SK-N-SH (cell line): ENCODE results near the gene CDK6.

Experiments
- CHD2 ChIP-seq: fragments of 150-350 bp; IDR thresholded peaks from 2 replicates; pipeline ENCODE4 v1.6.1; 2018; ENCODE audit warnings: low read length; ENCODE audit not compliant: partially characterized antibody
- EP300 ChIP-seq, 2 experiments: IDR thresholded peaks; 2 replicates each; pipeline versions ENCODE4 v1.4.0 to v1.6.1; 2012; ENCODE audit warnings: borderline replicate concordance in 1 of 2, low read depth in 1 of 2, low read length in 1 of 2
- GABPA ChIP-seq: IDR thresholded peaks from 2 replicates; pipeline ENCODE4 v1.4.0; 2012; ENCODE audit warnings: low read depth, mild to moderate bottlenecking
- POLR2AphosphoS5 ChIP-seq: IDR thresholded peaks from 2 replicates; pipeline ENCODE4 v1.6.1; 2012; ENCODE audit warnings: low read depth, low read length
- RAD21 ChIP-seq: IDR thresholded peaks from 2 replicates; pipeline ENCODE4 v1.6.1; 2012; ENCODE audit warnings: mild to moderate bottlenecking, low read length
- TAF1 ChIP-seq: IDR thresholded peaks from 2 replicates; pipeline ENCODE4 v1.6.1; 2012; ENCODE audit warnings: low read depth, mild to moderate bottlenecking, low read length, moderate library complexity, borderline replicate concordance
- TEAD4 ChIP-seq: IDR thresholded peaks from 2 replicates; pipeline ENCODE4 v1.4.0; 2012; ENCODE audit warnings: mild to moderate bottlenecking, borderline replicate concordance; ENCODE audit not compliant: insufficient read depth
- TF ChIP-seq, protein P1 (sequence below): fragments of 200-600 bp; sonication (generic); IDR thresholded peaks from 2 replicates; pipeline ENCODE4 v1.6.1; 2017; ENCODE audit warnings: antibody characterized with exemption, mild to moderate bottlenecking, moderate library complexity
- TF ChIP-seq, protein P2 (sequence below): IDR thresholded peaks from 2 replicates; pipeline ENCODE4 v1.4.0; 2012; ENCODE audit warnings: low read depth, borderline replicate concordance
- TF ChIP-seq, protein P3 (sequence below): IDR thresholded peaks from 2 replicates; pipeline ENCODE4 v1.4.0; 2012; ENCODE audit warnings: low read depth, borderline replicate concordance
- TF ChIP-seq, protein P4 (sequence below): fragments of 150-350 bp; IDR thresholded peaks from 2 replicates; pipeline ENCODE4 v1.6.1; 2017; ENCODE audit warnings: antibody characterized with exemption, low read length, low read depth, borderline replicate concordance
- TF ChIP-seq, protein P5 (sequence below): IDR thresholded peaks from 2 replicates; pipeline ENCODE4 v1.4.0; 2012; ENCODE audit warnings: low read depth

DNA sequence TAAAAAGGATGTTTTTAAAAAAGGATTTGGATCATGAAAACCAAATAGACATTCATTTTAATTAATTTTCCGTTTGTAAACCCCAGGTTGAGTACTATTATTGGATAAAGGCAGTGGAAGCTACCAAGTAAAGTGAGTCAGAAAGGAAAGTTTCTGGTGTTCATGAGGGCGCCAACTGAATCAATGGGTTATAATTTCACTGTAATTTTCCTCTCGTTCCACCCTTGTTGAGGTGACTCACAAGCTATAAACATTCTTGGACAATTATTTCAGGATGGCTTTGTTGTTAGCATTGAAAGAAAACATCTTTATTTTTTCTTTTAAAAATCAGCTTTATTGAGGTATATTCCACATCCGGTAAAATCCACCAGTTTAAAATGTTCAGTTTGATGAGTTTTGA is 241.1 kb downstream of the CDK6 start:
- TF ChIP-seq, protein P1, sequence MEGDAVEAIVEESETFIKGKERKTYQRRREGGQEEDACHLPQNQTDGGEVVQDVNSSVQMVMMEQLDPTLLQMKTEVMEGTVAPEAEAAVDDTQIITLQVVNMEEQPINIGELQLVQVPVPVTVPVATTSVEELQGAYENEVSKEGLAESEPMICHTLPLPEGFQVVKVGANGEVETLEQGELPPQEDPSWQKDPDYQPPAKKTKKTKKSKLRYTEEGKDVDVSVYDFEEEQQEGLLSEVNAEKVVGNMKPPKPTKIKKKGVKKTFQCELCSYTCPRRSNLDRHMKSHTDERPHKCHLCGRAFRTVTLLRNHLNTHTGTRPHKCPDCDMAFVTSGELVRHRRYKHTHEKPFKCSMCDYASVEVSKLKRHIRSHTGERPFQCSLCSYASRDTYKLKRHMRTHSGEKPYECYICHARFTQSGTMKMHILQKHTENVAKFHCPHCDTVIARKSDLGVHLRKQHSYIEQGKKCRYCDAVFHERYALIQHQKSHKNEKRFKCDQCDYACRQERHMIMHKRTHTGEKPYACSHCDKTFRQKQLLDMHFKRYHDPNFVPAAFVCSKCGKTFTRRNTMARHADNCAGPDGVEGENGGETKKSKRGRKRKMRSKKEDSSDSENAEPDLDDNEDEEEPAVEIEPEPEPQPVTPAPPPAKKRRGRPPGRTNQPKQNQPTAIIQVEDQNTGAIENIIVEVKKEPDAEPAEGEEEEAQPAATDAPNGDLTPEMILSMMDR, result no peak
- TF ChIP-seq EP300 (IDR thresholded peaks at IDR 0.05; ENCODE audit: borderline replicate concordance in 1 of 2, low read depth in 1 of 2, low read length in 1 of 2), result no peak
- no peak for TF ChIP-seq TEAD4
- no peak for TF ChIP-seq GABPA
- no peak for TF ChIP-seq POLR2AphosphoS5
- TF ChIP-seq, protein P2, sequence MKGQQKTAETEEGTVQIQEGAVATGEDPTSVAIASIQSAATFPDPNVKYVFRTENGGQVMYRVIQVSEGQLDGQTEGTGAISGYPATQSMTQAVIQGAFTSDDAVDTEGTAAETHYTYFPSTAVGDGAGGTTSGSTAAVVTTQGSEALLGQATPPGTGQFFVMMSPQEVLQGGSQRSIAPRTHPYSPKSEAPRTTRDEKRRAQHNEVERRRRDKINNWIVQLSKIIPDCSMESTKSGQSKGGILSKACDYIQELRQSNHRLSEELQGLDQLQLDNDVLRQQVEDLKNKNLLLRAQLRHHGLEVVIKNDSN, result no peak
- TF ChIP-seq, protein P3, sequence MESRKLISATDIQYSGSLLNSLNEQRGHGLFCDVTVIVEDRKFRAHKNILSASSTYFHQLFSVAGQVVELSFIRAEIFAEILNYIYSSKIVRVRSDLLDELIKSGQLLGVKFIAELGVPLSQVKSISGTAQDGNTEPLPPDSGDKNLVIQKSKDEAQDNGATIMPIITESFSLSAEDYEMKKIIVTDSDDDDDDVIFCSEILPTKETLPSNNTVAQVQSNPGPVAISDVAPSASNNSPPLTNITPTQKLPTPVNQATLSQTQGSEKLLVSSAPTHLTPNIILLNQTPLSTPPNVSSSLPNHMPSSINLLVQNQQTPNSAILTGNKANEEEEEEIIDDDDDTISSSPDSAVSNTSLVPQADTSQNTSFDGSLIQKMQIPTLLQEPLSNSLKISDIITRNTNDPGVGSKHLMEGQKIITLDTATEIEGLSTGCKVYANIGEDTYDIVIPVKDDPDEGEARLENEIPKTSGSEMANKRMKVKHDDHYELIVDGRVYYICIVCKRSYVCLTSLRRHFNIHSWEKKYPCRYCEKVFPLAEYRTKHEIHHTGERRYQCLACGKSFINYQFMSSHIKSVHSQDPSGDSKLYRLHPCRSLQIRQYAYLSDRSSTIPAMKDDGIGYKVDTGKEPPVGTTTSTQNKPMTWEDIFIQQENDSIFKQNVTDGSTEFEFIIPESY, result no peak
- TF ChIP-seq, protein P4, sequence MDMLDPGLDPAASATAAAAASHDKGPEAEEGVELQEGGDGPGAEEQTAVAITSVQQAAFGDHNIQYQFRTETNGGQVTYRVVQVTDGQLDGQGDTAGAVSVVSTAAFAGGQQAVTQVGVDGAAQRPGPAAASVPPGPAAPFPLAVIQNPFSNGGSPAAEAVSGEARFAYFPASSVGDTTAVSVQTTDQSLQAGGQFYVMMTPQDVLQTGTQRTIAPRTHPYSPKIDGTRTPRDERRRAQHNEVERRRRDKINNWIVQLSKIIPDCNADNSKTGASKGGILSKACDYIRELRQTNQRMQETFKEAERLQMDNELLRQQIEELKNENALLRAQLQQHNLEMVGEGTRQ, result no peak
- TF ChIP-seq, protein P5, sequence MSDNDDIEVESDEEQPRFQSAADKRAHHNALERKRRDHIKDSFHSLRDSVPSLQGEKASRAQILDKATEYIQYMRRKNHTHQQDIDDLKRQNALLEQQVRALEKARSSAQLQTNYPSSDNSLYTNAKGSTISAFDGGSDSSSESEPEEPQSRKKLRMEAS, result no peak
- TF ChIP-seq RAD21, result no peak
- no peak for TF ChIP-seq TAF1
- no peak for TF ChIP-seq CHD2
